A549 (cell line): Measurements from ENCODE around the gene ODF4. TPM values are rescaled to one million over a fixed set of nuclear protein-coding genes. Genes with fewer than 3 reads are reported as not detected.

Experiments used
- ATAC-seq, 2 experiments: fragments of 200-7000 bp in 1 of 2; fragments of >200 bp in 1 of 2; cut with Nextera tagmentation in 1 of 2; cut with Tn5 transposase in 1 of 2; 3 replicates each; pipeline versions ENCODE4 v1.8.0 to v1.9.1; 2018 to 2020; ENCODE audit warnings: mild to moderate bottlenecking in 1 of 2, moderate library complexity in 1 of 2
- CTCF ChIA-PET: fragments of 300-600 bp; sonication (Branson Sonifier 250); formaldehyde crosslinking; extraction: SDS; loops from one replicate; lab custom pipeline; 2021; ENCODE audit warnings: antibody characterized with exemption, inconsistent platforms; lab: Yijun Ruan, JAX
- POLR2A ChIA-PET: fragments of 350-600 bp; formaldehyde crosslinking; extraction: SDS; loops from one replicate; lab custom pipeline; 2021; ENCODE audit warnings: antibody characterized with exemption, inconsistent platforms; lab: Yijun Ruan, JAX
- DNase-seq, 2 experiments: peaks; one replicate each; pipeline versions ENCODE4 v3.0.0 to v3.0.0-alpha.2; 2011 to 2016; ENCODE audit warnings: low read depth in 1 of 2, low spot score in 1 of 2
- FAIRE-seq: peaks from 2 replicates; lab custom pipeline; 2011; peaks lifted over from hg19 to GRCh38; lab: Jason Lieb, UNC
- H3K27ac ChIP-seq, 2 experiments: fragments of >200 bp; sonication (Bioruptor Twin); formaldehyde crosslinking; 3 replicates each; pipeline ENCODE4 v1.5.1; 2016 to 2017
- H3K4me1 ChIP-seq: fragments of >200 bp; sonication (Bioruptor Twin); formaldehyde crosslinking; 3 replicates; pipeline ENCODE4 v1.6.1; 2016
- H3K4me2 ChIP-seq: fragments of >200 bp; sonication (Bioruptor Twin); formaldehyde crosslinking; 3 replicates; pipeline ENCODE4 v1.6.1; 2016
- H3K4me3 ChIP-seq: fragments of >200 bp; sonication (Bioruptor Twin); formaldehyde crosslinking; 3 replicates; pipeline ENCODE4 v1.5.1; 2016
- H3K9me3 ChIP-seq: fragments of >200 bp; sonication (Bioruptor Twin); formaldehyde crosslinking; 3 replicates; pipeline ENCODE4 v1.6.1; 2016
- CBX2 ChIP-seq: fragments of 200-600 bp; sonication (generic); IDR thresholded peaks from 2 replicates; pipeline ENCODE4 v1.6.1; 2016; ENCODE audit warnings: low read depth, mild to moderate bottlenecking, borderline replicate concordance
- CEBPB ChIP-seq, 2 experiments: fragments of >200 bp in 1 of 2; sonication (Bioruptor Twin) in 1 of 2; formaldehyde crosslinking in 1 of 2; IDR thresholded peaks; 2 replicates each; pipeline ENCODE4 v1.6.1; 2012 to 2016
- CHD2 ChIP-seq: fragments of 150-350 bp; IDR thresholded peaks from 2 replicates; pipeline ENCODE4 v1.6.1; 2014; ENCODE audit warnings: low read length; ENCODE audit not compliant: partially characterized antibody
- CTCF ChIP-seq: fragments of >200 bp; sonication (Bioruptor Twin); formaldehyde crosslinking; IDR thresholded peaks from 3 replicates; pipeline ENCODE4 v1.5.1; 2016
- EHF ChIP-seq: fragments of 250-450 bp; sonication (Bioruptor Pico); IDR thresholded peaks from 2 replicates; pipeline ENCODE4 v1.5.0; 2020; ENCODE audit warnings: mild to moderate bottlenecking
- EP300 ChIP-seq, 2 experiments: fragments of >200 bp; sonication (Bioruptor Twin); formaldehyde crosslinking; IDR thresholded peaks; 2 replicates in 1 of 2; 3 replicates in 1 of 2; pipeline ENCODE4 v1.6.1; 2016 to 2017
- FOSB ChIP-seq: fragments of 250-450 bp; sonication (Bioruptor Pico); IDR thresholded peaks from 2 replicates; pipeline ENCODE4 v1.5.0; 2020; ENCODE audit warnings: mild to moderate bottlenecking, moderate library complexity
- FOSL2 ChIP-seq, 2 experiments: fragments of 450-650 bp in 1 of 2; fragments of >200 bp in 1 of 2; sonication (Bioruptor Twin) in 1 of 2; formaldehyde crosslinking; IDR thresholded peaks; 2 replicates each; pipeline versions ENCODE4 v1.5.0 to v1.6.1; 2016 to 2020; ENCODE audit warnings: mild to moderate bottlenecking in 1 of 2, moderate library complexity in 1 of 2
- HOXB5 ChIP-seq: fragments of 250-450 bp; sonication (Bioruptor Pico); IDR thresholded peaks from 2 replicates; pipeline ENCODE4 v1.5.0; 2020; ENCODE audit warnings: mild to moderate bottlenecking, moderate library complexity
- JUN ChIP-seq, 2 experiments: fragments of >200 bp; sonication (Bioruptor Twin); formaldehyde crosslinking; IDR thresholded peaks; 2 replicates in 1 of 2; 3 replicates in 1 of 2; pipeline ENCODE4 v1.6.1; 2016 to 2017
- JUNB ChIP-seq: fragments of >200 bp; sonication (Bioruptor Twin); formaldehyde crosslinking; IDR thresholded peaks from 2 replicates; pipeline ENCODE4 v1.6.1; 2016
- MAZ ChIP-seq: fragments of 150-350 bp; IDR thresholded peaks from 2 replicates; pipeline ENCODE4 v1.6.1; 2014; ENCODE audit warnings: antibody characterized with exemption, low read depth, low read length, borderline replicate concordance
- NR3C1 ChIP-seq: fragments of >200 bp; sonication (Bioruptor Twin); formaldehyde crosslinking; IDR thresholded peaks from 3 replicates; pipeline ENCODE4 v1.6.1; 2017
- POLR2AphosphoS2 ChIP-seq: conservative IDR thresholded peaks from 2 replicates; pipeline ENCODE4 v1.6.1; 2012; ENCODE audit warnings: low read length, improper control_type of control experiment, inconsistent platforms
- RAD21 ChIP-seq, 2 experiments: fragments of >200 bp in 1 of 2; sonication (Bioruptor Twin) in 1 of 2; formaldehyde crosslinking in 1 of 2; IDR thresholded peaks in 1 of 2; conservative IDR thresholded peaks in 1 of 2; 2 replicates in 1 of 2; 3 replicates in 1 of 2; pipeline ENCODE4 v1.6.1; 2012 to 2018; ENCODE audit warnings: inconsistent platforms in 1 of 2
- RARB ChIP-seq: fragments of 250-450 bp; sonication (Bioruptor Pico); IDR thresholded peaks from 2 replicates; pipeline ENCODE4 v1.8.0; 2021; ENCODE audit warnings: mild to moderate bottlenecking, moderate library complexity
- WGBS: methylation state at CpG from one replicate; pipeline ENCODE4 v1.1.6; 2017; ENCODE audit errors: missing lambda C conversion rate; 5-methylcytosine and 5-hydroxymethylcytosine counted together
- polyA plus RNA-seq, 4 experiments: library from polyadenylated mRNA; depleted of rRNA in 3 of 4; stranded (reverse); fragments of >200 nt; fragmentation: RNase III in 1 of 4; extraction: RNeasy Plus Mini Kit Qiagen cat#74134 plus additional on column Dnase treatment in 1 of 4; gene quantifications; 2 replicates in 3 of 4; 3 replicates in 1 of 4; pipeline ENCODE4 v1.2.3, GENCODE V29; 2011 to 2017
- TF ChIP-seq, protein P1 (sequence below): fragments of 200-600 bp; sonication (generic); IDR thresholded peaks from 2 replicates; pipeline ENCODE4 v1.6.1; 2016; ENCODE audit warnings: antibody characterized with exemption, mild to moderate bottlenecking, moderate library complexity
- TF ChIP-seq, protein P2 (sequence below): fragments of >200 bp; sonication (Bioruptor Twin); formaldehyde crosslinking; IDR thresholded peaks from 2 replicates; pipeline ENCODE4 v1.6.1; 2016

Gene ODF4
- polyA plus RNA-seq, 2 of the 4 experiments (the other 2 are of a cell fraction), result not detected

DNA sequence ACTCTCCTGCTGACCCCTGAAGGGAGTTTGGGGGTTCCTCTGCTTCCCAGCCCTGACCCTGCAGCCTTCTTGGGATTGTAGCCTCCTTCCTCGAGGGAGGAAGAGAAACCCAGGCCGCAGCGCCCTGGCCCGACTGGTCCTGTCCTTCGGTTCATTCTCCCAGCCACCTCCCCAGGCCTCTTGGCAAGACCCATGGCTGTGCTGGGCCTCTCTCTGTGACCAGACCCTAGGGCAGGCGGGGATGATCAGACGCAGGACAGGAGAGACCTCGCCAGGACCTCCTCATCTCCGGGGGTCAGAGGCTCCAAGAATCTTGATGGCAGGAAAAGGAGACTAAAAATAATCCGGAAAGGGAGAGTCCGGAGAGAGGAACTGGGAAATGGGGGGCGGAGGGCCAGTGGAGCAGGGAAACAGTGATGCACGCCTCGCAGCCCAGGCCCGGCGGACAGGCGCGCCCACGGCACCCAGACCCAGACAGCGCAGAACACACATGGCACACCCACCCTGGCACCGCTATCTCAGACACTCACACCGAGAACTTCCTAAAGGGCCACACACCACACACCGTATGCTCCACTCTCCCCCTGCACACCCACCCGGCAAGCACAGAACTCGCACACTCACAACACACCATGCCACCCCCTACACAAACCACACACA lies 28.4 kb upstream of the ODF4 start:
- CTCF ChIA-PET, result interaction anchor here (0.6 to 1.0 kb wide), 2 partner anchors 10 to 726 kb away, joined by 3 read pairs; no protein-coding TSS in a partner anchor

DNA sequence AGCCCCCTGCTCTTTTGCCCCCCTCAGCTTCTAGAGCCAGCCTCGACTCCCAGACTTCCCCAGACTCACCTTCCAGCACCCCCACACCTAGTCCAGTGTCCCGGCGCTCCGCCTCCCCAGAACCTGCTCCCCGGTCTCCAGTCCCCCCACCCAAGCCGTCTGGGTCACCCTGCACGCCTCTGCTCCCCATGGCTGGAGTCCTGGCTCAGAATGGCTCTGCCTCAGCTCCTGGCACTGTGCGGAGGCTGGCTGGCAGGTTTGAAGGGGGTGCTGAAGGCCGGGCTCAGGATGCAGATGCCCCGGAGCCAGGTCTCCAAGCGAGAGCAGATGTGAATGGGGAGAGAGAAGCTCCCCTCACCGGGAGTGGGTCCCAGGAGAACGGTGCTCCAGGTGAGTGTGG lies 27.4 kb upstream of the ODF4 start:
- no peak for FAIRE-seq
- Histone ChIP-seq H3K9me3 (no peaks in the 10 kb centered on the region), H3K4me1 (no peaks in the 10 kb centered on the region), H3K27ac (no peak overlapping the region)
- POLR2A ChIA-PET, result no interaction called here
- DNase-seq, result no peak
- TF ChIP-seq EP300 (IDR thresholded peaks at IDR 0.05) (no peak), RAD21 (conservative IDR thresholded peaks at IDR 0.05 in 1 of 2, IDR thresholded peaks at IDR 0.05 in 1 of 2) (no peak), JUN (IDR thresholded peaks at IDR 0.05) (no peak), CEBPB (IDR thresholded peaks at IDR 0.05) (no peak), MAZ (no peak), FOSB (CRISPR knock-in tag) (no peak), CHD2 (no peak), EHF (CRISPR knock-in tag) (no peak), FOSL2 (IDR thresholded peaks at IDR 0.05) (no peak), FOSL2 (CRISPR knock-in tag; IDR thresholded peaks at IDR 0.05) (no peak), RARB (CRISPR knock-in tag) (no peak), POLR2AphosphoS2 (no peak), CTCF (no peak), JUNB (no peak), CBX2 (no peak)
- TF ChIP-seq, protein P1, sequence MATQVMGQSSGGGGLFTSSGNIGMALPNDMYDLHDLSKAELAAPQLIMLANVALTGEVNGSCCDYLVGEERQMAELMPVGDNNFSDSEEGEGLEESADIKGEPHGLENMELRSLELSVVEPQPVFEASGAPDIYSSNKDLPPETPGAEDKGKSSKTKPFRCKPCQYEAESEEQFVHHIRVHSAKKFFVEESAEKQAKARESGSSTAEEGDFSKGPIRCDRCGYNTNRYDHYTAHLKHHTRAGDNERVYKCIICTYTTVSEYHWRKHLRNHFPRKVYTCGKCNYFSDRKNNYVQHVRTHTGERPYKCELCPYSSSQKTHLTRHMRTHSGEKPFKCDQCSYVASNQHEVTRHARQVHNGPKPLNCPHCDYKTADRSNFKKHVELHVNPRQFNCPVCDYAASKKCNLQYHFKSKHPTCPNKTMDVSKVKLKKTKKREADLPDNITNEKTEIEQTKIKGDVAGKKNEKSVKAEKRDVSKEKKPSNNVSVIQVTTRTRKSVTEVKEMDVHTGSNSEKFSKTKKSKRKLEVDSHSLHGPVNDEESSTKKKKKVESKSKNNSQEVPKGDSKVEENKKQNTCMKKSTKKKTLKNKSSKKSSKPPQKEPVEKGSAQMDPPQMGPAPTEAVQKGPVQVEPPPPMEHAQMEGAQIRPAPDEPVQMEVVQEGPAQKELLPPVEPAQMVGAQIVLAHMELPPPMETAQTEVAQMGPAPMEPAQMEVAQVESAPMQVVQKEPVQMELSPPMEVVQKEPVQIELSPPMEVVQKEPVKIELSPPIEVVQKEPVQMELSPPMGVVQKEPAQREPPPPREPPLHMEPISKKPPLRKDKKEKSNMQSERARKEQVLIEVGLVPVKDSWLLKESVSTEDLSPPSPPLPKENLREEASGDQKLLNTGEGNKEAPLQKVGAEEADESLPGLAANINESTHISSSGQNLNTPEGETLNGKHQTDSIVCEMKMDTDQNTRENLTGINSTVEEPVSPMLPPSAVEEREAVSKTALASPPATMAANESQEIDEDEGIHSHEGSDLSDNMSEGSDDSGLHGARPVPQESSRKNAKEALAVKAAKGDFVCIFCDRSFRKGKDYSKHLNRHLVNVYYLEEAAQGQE, result no peak
- TF ChIP-seq, protein P2, sequence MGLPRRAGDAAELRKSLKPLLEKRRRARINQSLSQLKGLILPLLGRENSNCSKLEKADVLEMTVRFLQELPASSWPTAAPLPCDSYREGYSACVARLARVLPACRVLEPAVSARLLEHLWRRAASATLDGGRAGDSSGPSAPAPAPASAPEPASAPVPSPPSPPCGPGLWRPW, result no peak
- TF ChIP-seq, all 56 proteins: peak for 0
- Histone ChIP-seq H3K4me2 (no peak overlapping the region), H3K4me3 (no peak overlapping the region)
- ATAC-seq, result no peak
- CTCF ChIA-PET, result interaction anchor here (1.0 to 7.0 kb wide), 2 partner anchors 12 to 49 kb away, joined by 3 to 39 read pairs; no protein-coding TSS in a partner anchor
- 52% methylated on average over 13 of the region's 13 CpGs for WGBS

More for the DNA sequence above, 28.4 kb upstream of the ODF4 start:
- FAIRE-seq, result no peak
- Histone ChIP-seq H3K4me1 (no peaks in the 10 kb centered on the region), H3K4me3 (no peak overlapping the region), H3K9me3 (no peaks in the 10 kb centered on the region), H3K27ac (no peak overlapping the region), H3K4me2 (no peak overlapping the region)
- 84% methylated on average over 25 of the region's 25 CpGs for WGBS
- POLR2A ChIA-PET, result no interaction called here
- TF ChIP-seq HOXB5 (CRISPR knock-in tag), result no peak
- TF ChIP-seq NR3C1, result no peak
- ATAC-seq, result no peak
- DNase-seq, result no peak
